COR-L47 (cell line): ENCODE data around the gene CDK14.

Source experiments
- DNase-seq: peaks from one replicate; lab custom pipeline; 2025; lab: John Stamatoyannopoulos, UW

CDK14 gene

GRCh38 chr7:90841759-90842429 lies 245.8 kb downstream of the CDK14 start:
- no peak for DNase-seq

GRCh38 chr7:90842430-90842788 lies 246.3 kb downstream of the CDK14 start:
- no peak for DNase-seq

GRCh38 chr7:90843472-90843871 lies 247.4 kb downstream of the CDK14 start:
- DNase-seq = no peak

GRCh38 chr7:90844421-90844820 lies 248.3 kb downstream of the CDK14 start:
- no peak for DNase-seq

- no peak for DNase-seq
Measured at GRCh38 chr7:90846192-90846591, 250.1 kb downstream of the CDK14 start.

- DNase-seq = no peak
Measured at GRCh38 chr7:90850066-90850465, 253.9 kb downstream of the CDK14 start.

- DNase-seq = no peak
Measured at GRCh38 chr7:90850471-90850870, 254.3 kb downstream of the CDK14 start.

- DNase-seq = no peak
Measured at GRCh38 chr7:90853205-90853604, 257.1 kb downstream of the CDK14 start.

- no peak for DNase-seq
Measured at GRCh38 chr7:90856351-90857070, 260.4 kb downstream of the CDK14 start.

- DNase-seq = no peak
Measured at GRCh38 chr7:90857603-90858002, 261.5 kb downstream of the CDK14 start.

- no peak for DNase-seq
Measured at GRCh38 chr7:90858546-90858945, 262.4 kb downstream of the CDK14 start.

- DNase-seq = no peak
Measured at GRCh38 chr7:90859521-90859920, 263.4 kb downstream of the CDK14 start.

GRCh38 chr7:90864088-90864487 lies 268.0 kb downstream of the CDK14 start:
- DNase-seq = no peak

GRCh38 chr7:90869335-90869734 lies 273.2 kb downstream of the CDK14 start:
- no peak for DNase-seq

GRCh38 chr7:90876701-90877100 lies 280.6 kb downstream of the CDK14 start:
- no peak for DNase-seq

GRCh38 chr7:90877201-90877600 lies 281.1 kb downstream of the CDK14 start:
- no peak for DNase-seq

- DNase-seq = no peak
Measured at GRCh38 chr7:90879924-90880323, 283.8 kb downstream of the CDK14 start.

- DNase-seq = no peak
Measured at GRCh38 chr7:90886416-90886815, 290.3 kb downstream of the CDK14 start.

GRCh38 chr7:90889210-90889609 lies 293.1 kb downstream of the CDK14 start:
- no peak for DNase-seq

GRCh38 chr7:90889644-90890043 lies 293.5 kb downstream of the CDK14 start:
- no peak for DNase-seq

GRCh38 chr7:90891529-90891928 lies 295.4 kb downstream of the CDK14 start:
- DNase-seq = no peak

- DNase-seq = no peak
Measured at GRCh38 chr7:90892213-90892612, 296.1 kb downstream of the CDK14 start.

- no peak for DNase-seq
Measured at GRCh38 chr7:90894122-90894521, 298.0 kb downstream of the CDK14 start.

GRCh38 chr7:90896458-90896857 lies 300.3 kb downstream of the CDK14 start:
- DNase-seq = no peak
